ENCODE measurements around the gene ZNF688. TPM values are rescaled to one million over a fixed set of nuclear protein-coding genes. Genes with fewer than 3 reads are reported as not detected.

The ZNF688 gene
- total and polyA plus RNA-seq, 9 of the 15 experiments (the other 6 are each of a cell fraction or from before 2014, with no cell fraction given) = 0.48 to 12.9 (median 4.5) TPM

DNA sequence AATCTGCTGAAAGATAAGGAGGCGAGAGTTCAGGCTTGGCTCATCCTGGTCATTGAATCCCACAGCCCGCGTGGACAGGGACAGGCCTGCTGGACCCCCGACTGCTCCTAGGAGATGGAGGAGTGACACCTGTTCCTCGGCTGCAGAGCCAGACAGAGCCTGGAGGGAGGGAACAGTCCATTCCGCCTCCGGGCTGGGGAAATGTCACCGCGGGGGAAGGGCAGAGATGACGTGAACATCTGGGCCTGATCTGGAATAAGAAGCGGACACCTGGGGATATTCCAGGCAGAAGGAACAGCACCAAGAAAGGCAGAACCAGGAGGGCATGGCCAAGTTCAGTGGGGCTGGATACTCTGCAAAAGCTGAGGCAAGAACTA, 38.4 kb downstream of the ZNF688 start:
- no peaks in the 10 kb centered on the region for H3K9me1 ChIP-seq (ENCODE audit: control insufficient read depth, insufficient read depth, low read length)
- DNase-seq (ENCODE audit: extremely low read depth in 1 of 4, low spot score in 3 of 4) (no peak), ATAC-seq (no peak), FAIRE-seq (no peak)
- ChIA-PET POLR2A (interaction anchor here (0.5 to 4.0 kb wide), 2 partner anchors 18 to 25 kb away, joined by 3 to 31 read pairs; partner anchors contain the start of gene ZNF764), CTCF (ENCODE audit: low intra/inter-chr PET ratio) (interaction anchor here (0.8 kb wide), 1 partner anchor 96 kb away, joined by 3 read pairs; no protein-coding TSS in a partner anchor)
- H3K4me1 ChIP-seq (replicated peaks in 1 of 2; ENCODE audit: control insufficient read depth in 2 of 2, insufficient read depth in 2 of 2, low read length in 2 of 2) = peaks cover 15 to 58% of the 10 kb centered on the region in 2 experiments; a peak in 4 of 5 replicates
- TF ChIP-seq NFYB (IDR thresholded peaks at IDR 0.05; ENCODE audit: extremely low read depth, insufficient read length) (no peak), ZNF217 (CRISPR knock-in tag; IDR thresholded peaks at IDR 0.05) (no peak), CREM (IDR thresholded peaks at IDR 0.05; ENCODE audit: low read depth) (peak; percentile 38), E2F6 (IDR thresholded peaks at IDR 0.05; ENCODE audit: borderline replicate concordance in 1 of 2, extremely low read depth in 1 of 2, insufficient read depth in 1 of 2, insufficient read length in 1 of 2, low read depth in 1 of 2, low read length in 1 of 2, poor library complexity in 1 of 2, severe bottlenecking in 1 of 2) (no peak)
- TF ChIP-seq, protein P1, sequence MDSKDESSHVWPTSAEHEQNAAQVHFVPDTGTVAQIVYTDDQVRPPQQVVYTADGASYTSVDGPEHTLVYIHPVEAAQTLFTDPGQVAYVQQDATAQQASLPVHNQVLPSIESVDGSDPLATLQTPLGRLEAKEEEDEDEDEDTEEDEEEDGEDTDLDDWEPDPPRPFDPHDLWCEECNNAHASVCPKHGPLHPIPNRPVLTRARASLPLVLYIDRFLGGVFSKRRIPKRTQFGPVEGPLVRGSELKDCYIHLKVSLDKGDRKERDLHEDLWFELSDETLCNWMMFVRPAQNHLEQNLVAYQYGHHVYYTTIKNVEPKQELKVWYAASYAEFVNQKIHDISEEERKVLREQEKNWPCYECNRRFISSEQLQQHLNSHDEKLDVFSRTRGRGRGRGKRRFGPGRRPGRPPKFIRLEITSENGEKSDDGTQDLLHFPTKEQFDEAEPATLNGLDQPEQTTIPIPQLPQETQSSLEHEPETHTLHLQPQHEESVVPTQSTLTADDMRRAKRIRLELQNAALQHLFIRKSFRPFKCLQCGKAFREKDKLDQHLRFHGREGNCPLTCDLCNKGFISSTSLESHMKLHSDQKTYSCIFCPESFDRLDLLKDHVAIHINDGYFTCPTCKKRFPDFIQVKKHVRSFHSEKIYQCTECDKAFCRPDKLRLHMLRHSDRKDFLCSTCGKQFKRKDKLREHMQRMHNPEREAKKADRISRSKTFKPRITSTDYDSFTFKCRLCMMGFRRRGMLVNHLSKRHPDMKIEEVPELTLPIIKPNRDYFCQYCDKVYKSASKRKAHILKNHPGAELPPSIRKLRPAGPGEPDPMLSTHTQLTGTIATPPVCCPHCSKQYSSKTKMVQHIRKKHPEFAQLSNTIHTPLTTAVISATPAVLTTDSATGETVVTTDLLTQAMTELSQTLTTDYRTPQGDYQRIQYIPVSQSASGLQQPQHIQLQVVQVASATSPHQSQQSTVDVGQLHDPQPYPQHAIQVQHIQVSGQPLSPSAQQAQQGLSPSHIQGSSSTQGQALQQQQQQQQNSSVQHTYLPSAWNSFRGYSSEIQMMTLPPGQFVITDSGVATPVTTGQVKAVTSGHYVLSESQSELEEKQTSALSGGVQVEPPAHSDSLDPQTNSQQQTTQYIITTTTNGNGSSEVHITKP (IDR thresholded peaks at IDR 0.05; ENCODE audit: partially characterized antibody) = peak; percentile 36
- H3K36me3 ChIP-seq (ENCODE audit: control insufficient read depth, insufficient read depth, low read length) = no peaks in the 10 kb centered on the region; the same call in 2 of the 3 replicates
- H3K27me3 ChIP-seq (ENCODE audit: control insufficient read depth in 2 of 2, insufficient read depth in 2 of 2, low read length in 2 of 2) = no peaks in the 10 kb centered on the region
- peak overlapping the region; percentile 80 to 91; a peak in 3 of 4 replicates for H3K9ac ChIP-seq (ENCODE audit: insufficient read depth in 1 of 2, low read depth in 2 of 2, low read length in 2 of 2)
- no TSS peak for BruUV-seq (replicated peaks)
- no peak overlapping the region for H3K27ac ChIP-seq (ENCODE audit: extremely low read depth, low read depth, low read length)
- intact Hi-C loops (cut with micrococcal nuclease) = loop anchor here (10.0 kb wide), 1 partner anchor 162 kb away; the partner anchor contains the start of gene SRCAP
- H4K20me1 ChIP-seq (replicated peaks; ENCODE audit: control insufficient read depth, insufficient read depth, low read length) = no peaks in the 10 kb centered on the region
- WGBS (ENCODE audit: insufficient coverage, low coverage, missing lambda C conversion rate) = 72% methylated on average over 7 of the region's 11 CpGs
- H3K4me2 ChIP-seq (ENCODE audit: insufficient read depth, low read length) = peak overlapping the region; percentile 39
- peaks cover 36% of the 10 kb centered on the region for H3K79me2 ChIP-seq (ENCODE audit: control insufficient read depth, insufficient read depth, low read length)
- H2AFZ ChIP-seq (ENCODE audit: low read depth, low read length) = no peak overlapping the region
- H3K9me3 ChIP-seq (replicated peaks; ENCODE audit: control insufficient read depth, insufficient read depth, low read depth, low read length) = no peaks in the 10 kb centered on the region
- in situ Hi-C loops (cut with MboI) = no loop called here
- no peak overlapping the region for H3K4me3 ChIP-seq
